ENCODE data around the gene TRIM22.

TRIM22 gene

DNA sequence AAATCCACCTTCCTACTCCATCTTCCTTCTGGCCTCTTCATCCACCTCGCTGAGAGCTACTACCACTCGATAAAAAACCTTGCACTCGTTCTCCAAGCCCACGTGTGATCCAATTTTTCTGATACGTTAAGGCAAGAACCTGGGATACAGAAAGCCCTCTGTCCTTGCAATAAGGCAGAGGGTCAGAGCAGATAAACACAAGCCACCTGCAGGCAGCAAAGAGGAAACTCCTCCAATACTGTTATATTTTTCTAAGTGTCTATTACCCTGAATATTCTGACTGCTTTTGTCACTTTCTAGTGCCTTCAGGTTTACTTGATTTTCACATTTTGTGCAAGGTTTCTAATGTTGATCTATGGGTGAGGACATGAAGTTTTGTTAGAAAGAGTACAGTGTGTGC is 31.3 kb upstream of the TRIM22 start:
- TF ChIP-seq REST (IDR thresholded peaks at IDR 0.05; ENCODE audit: low read depth): no peak
- TF ChIP-seq, protein P1, sequence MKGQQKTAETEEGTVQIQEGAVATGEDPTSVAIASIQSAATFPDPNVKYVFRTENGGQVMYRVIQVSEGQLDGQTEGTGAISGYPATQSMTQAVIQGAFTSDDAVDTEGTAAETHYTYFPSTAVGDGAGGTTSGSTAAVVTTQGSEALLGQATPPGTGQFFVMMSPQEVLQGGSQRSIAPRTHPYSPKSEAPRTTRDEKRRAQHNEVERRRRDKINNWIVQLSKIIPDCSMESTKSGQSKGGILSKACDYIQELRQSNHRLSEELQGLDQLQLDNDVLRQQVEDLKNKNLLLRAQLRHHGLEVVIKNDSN (IDR thresholded peaks at IDR 0.05): no peak
- TF ChIP-seq TEAD4 (IDR thresholded peaks at IDR 0.05): no peak
- TF ChIP-seq ZBTB7A (IDR thresholded peaks at IDR 0.05; ENCODE audit: low read depth): no peak
- TF ChIP-seq FOXM1 (IDR thresholded peaks at IDR 0.05; ENCODE audit: borderline replicate concordance, low read depth): no peak
- no peak for TF ChIP-seq EP300 (IDR thresholded peaks at IDR 0.05; ENCODE audit: borderline replicate concordance)
- TF ChIP-seq NFIC (IDR thresholded peaks at IDR 0.05): no peak
- TF ChIP-seq CREB1 (IDR thresholded peaks at IDR 0.05; ENCODE audit: low read depth): no peak
- no peak for TF ChIP-seq MAX (IDR thresholded peaks at IDR 0.05)
- no peak for TF ChIP-seq TAF1 (IDR thresholded peaks at IDR 0.05; ENCODE audit: low read depth)
- no peak for TF ChIP-seq TCF12 (IDR thresholded peaks at IDR 0.05; ENCODE audit: low read depth)
- no peak for TF ChIP-seq YY1 (IDR thresholded peaks at IDR 0.05; ENCODE audit: low read depth)
- TF ChIP-seq RAD21 (IDR thresholded peaks at IDR 0.05; ENCODE audit: low read depth): no peak
- no peak for TF ChIP-seq EGR1 (IDR thresholded peaks at IDR 0.05)
- no peak for TF ChIP-seq CEBPB (IDR thresholded peaks at IDR 0.05)

GRCh38 chr11:5663511-5663910 is 26.1 kb upstream of the TRIM22 start:
- TF ChIP-seq CEBPB (IDR thresholded peaks at IDR 0.05) (0 out of 2 replicates have a peak, but pooled peaks have one; percentile 29), CREB1 (IDR thresholded peaks at IDR 0.05; ENCODE audit: low read depth) (no peak)

DNA sequence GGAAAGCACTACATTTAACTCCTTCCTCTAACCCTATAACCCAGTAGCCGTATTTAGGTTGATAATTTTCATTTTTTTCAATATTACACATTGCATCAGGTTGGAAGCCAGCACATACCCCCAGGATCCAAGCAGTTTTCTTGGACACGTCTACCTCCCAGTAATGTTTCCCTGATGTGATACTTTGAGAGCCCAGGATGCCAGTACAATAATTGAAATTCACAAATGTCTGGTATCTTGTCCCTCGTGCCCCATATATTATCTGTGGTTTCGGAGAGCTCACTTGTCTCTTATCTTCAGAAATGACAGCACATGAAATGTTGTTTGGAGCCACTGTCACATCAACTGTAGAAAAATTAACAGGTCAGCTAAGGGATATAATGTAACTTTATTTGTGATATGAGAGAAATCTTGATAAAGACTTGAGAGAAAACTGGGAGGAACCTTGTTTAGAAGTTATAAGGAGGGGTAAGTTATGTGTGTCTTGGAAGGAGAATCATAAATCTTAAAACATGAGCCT is 24.5 kb upstream of the TRIM22 start:
- no peak for TF ChIP-seq TAF1 (IDR thresholded peaks at IDR 0.05; ENCODE audit: low read depth)

GRCh38 chr11:5665746-5666401 is 23.7 kb upstream of the TRIM22 start:
- TF ChIP-seq, protein P1 (IDR thresholded peaks at IDR 0.05): no peak
- TF ChIP-seq TCF12 (IDR thresholded peaks at IDR 0.05; ENCODE audit: low read depth) (no peak), YY1 (IDR thresholded peaks at IDR 0.05; ENCODE audit: low read depth) (no peak), FOXM1 (IDR thresholded peaks at IDR 0.05; ENCODE audit: borderline replicate concordance, low read depth) (no peak), EP300 (IDR thresholded peaks at IDR 0.05; ENCODE audit: borderline replicate concordance) (no peak), CREB1 (IDR thresholded peaks at IDR 0.05; ENCODE audit: low read depth) (no peak), RAD21 (IDR thresholded peaks at IDR 0.05; ENCODE audit: low read depth) (no peak), NFIC (IDR thresholded peaks at IDR 0.05) (no peak), TEAD4 (IDR thresholded peaks at IDR 0.05) (no peak), ZBTB7A (IDR thresholded peaks at IDR 0.05; ENCODE audit: low read depth) (no peak), TAF1 (IDR thresholded peaks at IDR 0.05; ENCODE audit: low read depth) (no peak), MAX (IDR thresholded peaks at IDR 0.05) (no peak), CEBPB (IDR thresholded peaks at IDR 0.05) (no peak), REST (IDR thresholded peaks at IDR 0.05; ENCODE audit: low read depth) (no peak), EGR1 (IDR thresholded peaks at IDR 0.05) (no peak)

- TF ChIP-seq YY1 (IDR thresholded peaks at IDR 0.05; ENCODE audit: low read depth): no peak
- 0 out of 2 replicates have a peak, but pooled peaks have one; percentile 16 for TF ChIP-seq TCF12 (IDR thresholded peaks at IDR 0.05; ENCODE audit: low read depth)
- TF ChIP-seq EGR1 (IDR thresholded peaks at IDR 0.05): no peak
- TF ChIP-seq REST (IDR thresholded peaks at IDR 0.05; ENCODE audit: low read depth): no peak
- TF ChIP-seq, protein P1 (IDR thresholded peaks at IDR 0.05): no peak
Observed at GRCh38 chr11:5666402-5666793, 23.2 kb upstream of the TRIM22 start.
